Glomerular visceral epithelial cell (primary cell): ENCODE measurements around the gene FBXO41.
"Not testable (repeated sequence)": the region's sequence is repeated elsewhere in the genome, so short reads cannot be mapped to it uniquely, and the experiment has no call there.

Experiments
- DNase-seq: peaks from one replicate; pipeline ENCODE4 v3.0.0-alpha.2; 2016; ENCODE audit errors: extremely low spot score

FBXO41 gene

DNA sequence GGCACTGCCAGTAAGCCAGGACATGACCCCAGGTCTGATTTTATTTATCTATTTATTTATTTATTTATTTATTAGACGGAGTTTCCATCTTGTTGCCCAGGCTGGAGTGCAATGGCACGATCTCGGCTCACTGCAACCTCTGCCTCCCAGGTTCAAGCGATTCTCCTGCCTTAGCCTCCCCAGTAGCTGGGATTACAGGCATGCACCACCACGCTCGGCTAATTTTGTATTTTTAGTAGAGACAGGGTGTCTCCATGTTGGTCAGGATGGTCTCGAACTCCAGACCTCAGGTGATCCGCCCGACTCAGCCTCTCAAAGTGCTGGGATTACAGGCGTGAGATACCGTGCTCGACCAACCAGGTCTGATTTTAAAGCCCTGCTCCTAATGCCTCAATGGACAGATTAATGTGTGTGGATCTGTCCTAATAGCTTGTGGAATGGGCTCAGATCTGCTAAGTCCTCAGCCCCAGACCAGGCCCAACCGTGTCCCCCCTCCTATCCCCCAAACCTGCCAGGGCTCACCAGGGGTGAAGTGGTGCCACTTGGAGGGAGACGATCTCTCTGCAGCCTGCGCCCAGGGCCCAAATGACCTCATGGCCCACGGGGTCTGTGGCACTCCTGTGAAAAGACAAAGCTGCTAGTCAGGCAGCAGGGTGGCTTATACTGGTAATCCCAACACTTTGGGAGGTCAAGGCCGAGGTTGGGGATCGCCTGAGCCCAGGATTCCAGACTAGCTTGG lies 21.4 kb downstream of the FBXO41 start:
- not testable (repeated sequence) for DNase-seq

DNA sequence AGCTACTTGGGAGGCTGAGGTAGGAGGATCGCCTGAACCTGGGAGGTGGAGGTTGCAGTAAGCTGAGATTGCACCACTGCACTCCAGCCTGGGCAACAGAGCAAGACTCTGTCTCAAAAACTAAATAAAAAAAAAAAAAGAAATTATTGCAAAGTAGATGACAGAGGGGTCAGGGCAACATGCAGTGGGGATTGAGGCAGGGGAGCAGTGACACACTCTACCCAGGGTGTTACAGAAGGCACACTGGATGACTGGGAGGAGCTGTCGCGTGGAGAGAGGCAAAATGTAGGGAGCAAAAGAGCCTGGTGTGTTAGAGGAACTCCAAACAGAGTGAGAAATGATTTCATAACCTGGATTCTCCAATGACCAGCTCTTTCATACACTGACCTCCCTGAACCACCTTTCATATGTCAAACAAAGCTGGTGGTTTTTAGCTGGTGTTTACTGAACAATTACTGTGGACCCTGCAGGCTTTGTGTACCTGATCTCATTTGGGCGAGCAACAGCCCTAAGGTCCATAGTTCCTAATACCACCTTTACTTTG lies 22.1 kb downstream of the FBXO41 start:
- DNase-seq, result no peak

DNA sequence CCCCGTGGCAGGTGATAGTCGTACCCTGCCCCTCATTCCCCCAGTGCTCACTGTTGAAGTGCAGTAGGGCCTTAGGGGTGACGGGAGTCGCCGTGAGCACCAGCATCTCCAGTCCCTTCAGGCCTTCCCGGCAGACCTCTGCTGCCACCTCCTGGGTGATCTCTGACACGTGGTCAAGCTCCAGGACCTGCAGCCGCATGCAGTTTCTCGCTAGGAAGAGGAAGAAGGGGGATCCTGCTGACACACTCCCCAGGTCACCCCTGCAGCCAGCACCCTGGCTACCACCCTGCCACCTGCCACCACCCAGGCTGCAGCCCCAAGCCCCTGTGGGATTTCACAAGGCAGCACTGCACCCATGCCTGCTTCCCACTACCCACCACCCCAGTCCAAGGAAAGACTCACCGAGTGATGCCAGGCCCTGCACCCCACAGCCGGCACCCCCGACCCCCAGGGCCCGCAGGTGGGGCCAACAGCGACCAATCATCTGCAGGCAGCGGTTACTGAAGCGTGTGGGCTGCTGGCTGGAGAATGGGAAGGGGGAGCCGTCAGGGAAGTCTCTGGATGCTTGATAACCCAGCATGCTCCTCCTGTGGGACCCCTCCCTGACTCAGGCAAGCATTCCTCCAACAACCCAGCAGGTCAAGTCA lies 23.8 kb downstream of the FBXO41 start:
- DNase-seq, result peak; percentile 34

DNA sequence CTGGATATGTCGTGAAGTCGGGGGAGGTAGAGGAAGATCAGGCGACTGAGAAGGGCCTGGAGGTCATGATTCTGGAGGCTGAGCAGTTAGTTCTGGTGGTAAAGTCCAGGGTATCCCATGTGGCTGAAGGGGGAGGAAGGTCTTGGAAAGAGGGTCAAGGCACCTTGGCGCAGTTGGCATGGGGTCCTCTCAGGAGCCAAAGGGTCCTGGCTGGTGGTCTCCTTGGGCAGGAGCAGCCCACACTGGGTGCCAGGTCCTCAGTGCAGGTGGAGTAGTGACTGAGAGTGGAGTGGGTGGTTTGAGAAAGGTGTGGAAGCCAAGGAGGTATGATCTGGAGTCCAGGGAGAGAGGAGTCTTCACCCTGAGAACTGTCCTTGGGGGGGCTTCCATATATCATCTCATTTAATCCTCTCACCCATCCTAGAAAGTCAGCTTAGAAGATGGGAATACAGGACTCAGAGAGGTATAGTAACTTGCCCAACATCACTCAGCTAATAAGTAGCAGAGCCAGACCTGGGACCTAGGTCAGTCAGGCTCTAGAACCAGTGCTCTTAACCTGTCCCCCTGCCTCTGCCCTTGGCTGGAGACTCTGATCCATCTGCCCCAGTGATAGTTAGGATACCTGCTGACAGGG lies 24.5 kb downstream of the FBXO41 start:
- DNase-seq, result no peak

DNA sequence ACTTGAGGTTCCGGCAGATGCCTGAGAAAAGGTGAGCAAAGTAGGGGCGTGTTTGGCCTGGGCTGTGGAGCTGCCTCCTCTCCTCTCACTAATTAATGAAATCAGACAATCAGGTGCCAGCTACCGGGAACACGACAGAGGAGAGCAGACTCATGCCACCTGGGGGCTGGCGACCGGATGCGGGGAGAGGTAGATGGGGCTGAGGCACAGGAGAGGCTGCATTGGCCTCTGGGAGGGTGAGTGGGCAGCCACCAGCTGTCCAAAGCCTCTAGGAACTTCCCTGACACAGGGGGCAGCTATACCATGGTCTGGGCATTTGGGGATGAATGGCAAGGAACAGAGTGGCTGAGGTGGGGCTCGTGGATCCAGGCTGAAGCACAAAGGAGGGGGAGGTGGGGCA lies 25.0 kb downstream of the FBXO41 start:
- no peak for DNase-seq

DNA sequence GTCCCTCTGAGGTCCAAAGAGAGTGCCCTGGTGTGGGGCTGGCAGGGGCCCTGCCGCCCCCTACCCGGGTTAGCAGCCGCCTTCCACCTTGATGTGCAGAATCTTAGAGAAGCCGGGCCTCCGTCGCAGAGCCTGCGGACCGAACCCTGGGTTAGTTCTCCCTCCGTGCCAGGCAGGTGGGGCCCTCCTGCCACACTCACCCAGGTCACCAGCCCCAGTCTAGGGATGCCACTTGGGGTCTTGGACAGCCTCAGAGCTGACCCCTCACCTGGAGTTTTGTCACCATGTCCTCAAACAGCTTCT lies 25.4 kb downstream of the FBXO41 start:
- no peak for DNase-seq

DNA sequence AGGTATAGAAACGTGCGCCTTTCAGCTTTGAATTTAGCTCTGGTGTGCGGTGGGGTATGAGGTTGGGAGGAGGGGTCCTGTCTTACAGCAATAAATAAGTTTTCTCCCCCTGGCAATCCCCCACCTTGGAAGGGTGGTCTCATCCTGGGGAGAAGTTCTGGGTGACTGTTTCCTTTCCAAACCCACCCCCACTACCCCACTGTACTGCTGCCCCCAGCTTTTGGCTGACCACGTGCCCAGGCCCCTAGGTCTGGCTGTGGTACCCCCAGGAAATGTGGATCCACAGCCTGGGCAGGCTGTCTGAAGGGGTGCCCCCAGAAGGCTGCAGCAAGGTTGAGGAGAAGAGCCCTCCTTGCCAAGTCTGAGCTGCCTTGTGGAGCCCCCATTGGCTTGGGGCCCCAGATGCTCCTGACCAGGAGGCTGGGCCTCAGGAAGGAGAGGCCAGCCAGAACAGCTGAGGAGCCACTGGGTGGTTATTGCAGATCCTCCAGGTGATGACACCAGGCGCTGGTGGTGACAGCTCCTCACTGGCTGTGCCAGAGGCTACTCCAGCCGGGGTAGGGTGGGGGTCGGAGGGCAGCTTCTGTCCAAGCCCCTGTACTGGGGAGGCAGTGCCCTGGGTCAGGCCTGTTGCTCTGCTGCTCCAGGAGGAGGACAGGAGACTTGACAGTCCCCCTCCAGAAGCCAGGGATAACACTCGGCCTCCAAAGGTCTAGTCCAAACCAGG lies 25.9 kb downstream of the FBXO41 start:
- DNase-seq, result no peak

DNA sequence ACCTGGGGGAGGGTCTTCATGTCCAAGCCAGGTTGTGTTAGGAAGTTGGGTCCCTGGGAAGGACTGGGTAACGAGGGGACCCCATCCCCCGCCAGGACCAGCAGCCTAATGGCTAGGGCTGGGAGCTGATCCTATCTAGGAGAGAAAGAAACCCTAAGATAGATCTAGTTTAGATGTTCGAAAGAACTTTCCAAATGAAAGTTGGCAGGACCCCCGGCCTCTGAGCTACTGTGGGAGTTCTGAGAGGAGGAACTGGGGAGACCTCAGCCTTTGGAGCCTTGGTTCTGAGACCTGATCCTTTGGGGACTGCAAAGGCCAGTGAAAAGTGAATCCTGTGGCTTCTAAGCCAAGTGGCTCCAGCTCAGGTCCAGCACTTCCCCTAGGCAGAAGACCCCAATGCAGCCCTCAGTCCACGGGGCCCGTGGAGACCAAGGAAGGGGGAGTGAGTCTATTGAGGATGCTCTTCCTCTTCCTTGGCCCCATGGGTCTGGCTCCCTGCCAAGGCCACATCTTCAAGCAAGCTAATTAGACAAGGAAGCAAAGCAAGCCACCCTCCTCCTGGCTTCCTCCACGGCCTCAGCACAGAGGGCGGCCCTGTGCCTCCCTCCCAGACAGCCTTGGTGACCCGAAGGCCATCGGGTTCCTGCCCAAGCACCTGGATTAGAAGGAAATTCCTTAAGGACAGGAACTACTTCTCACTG lies 26.7 kb downstream of the FBXO41 start:
- DNase-seq, result no peak

DNA sequence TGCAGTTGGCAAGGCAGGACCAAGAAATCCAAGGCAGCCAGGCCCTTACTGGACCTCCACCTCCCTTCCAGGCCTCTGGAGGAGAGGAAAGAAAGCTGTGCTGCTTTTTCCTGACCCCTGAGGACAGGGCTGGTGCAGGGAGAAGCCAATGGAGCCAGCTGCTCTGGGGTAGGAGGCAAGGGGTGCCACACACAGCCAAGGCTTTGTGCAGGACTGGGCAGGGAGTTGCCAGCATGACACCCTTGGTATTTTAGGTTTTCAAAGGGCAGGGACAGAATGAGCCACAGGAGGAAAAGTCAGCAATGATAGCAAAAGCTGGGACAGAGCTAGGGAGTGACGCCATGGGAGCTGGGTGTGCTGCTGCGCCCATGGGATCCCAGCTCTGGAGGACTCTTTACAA lies 27.3 kb downstream of the FBXO41 start:
- DNase-seq, result no peak

DNA sequence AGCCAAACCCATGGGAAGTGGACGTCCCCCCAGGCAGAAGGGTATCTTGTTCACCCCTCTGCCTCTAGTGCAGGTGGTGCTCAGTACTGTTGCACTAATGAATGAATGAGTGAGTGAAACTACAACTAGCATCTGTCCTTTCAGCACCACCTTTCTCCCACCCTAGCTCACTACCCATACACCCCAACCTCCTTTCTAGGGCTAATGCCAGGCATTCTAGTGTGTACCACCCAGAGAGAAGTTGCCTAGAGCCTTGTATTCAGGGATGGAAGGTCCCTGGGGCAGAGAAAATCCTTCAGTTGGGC lies 27.7 kb downstream of the FBXO41 start:
- DNase-seq, result no peak

DNA sequence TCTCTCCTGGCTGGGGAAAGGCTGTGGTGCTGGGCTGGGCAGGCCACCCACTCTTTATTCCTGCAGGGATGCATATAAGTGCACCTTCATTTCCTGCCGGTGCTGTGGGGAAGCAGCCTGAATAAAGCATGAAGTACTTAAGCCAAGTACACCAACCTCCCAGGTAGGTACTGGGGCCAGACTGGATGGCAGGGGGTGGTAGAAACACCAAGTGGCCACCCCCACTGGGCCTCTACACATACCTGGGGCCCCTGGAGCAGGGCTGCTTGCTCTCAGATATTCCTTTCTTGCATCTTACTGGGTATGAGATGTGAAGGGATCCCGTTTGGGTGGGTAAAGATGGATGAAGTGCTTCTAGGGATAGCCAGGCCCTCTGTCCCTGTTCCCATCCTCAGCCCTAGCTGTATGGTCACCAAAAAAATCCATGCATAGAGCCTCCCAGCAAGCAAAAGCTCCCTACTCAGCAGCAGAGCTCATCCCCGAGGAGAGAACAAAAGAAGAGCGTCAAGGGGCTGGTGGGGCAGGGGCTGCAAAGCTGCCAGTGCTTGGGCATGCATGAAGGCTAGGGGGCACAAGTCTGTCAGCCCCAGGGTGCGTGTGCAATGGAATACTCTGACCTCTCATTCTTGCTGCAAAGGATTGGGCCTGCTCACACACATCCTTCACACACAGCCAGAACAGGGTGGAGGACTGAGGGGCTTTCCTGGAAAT lies 28.2 kb downstream of the FBXO41 start:
- DNase-seq, result no peak

DNA sequence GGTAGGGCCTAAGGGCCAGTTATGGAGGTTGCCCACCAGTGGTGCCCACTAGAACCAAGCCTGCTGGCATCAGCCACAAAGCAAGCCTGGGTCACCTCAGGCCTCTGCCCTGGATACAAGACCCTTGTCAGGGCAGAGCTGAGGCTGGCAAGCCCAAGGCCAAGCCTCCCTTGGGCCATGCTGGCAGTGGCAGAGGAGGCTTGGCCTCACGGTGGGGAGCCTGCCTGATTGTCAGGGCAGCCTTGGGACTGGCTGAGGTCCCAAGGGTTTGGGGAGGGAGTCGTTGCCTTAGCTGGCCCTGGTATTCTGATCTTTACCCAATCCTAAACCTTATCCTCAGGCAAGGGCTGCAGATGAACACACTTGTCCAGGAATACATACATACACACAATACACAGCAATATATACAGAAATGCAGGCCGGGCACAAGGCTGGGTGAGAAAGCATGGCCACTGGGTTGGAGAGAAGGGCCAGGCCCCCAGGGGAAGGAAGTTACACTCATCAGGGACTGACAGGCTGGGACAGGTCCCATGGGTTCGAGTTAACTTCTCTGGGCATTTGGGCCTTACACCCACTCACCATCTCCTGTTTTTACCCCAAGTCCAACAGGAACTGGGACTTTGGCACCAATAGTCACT lies 29.2 kb downstream of the FBXO41 start:
- DNase-seq, result no peak

DNA sequence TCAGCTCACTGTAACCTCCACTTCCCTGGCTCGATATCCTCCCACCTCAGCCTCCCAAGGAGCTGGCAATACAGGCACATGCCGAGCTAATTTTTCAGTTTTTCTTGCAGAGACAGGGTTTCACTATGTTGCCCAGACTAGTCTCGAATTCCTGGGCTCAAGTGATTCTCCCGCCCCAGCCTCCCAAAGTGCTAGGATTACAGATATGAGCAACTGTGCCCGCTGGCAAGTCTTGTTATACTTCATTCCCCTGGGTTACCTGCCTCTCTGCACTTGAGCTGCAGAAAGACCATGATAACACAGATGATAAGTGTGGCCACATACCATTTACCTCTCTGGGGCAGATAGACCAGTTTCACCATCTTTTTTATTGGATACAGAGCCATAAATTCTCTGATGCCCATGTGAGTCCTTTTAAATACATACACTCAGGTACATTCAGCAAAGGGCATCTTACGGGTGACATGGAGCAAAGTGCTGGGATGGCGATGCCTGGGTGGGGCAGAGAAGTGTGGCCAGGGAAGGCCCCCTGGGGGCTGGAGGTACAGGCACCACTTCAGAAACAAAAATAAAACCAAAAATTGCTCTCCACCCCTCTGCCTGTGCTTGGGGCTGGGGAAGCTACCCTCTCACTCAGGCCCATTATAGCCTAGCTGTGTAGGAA lies 29.8 kb downstream of the FBXO41 start:
- DNase-seq, result no peak

DNA sequence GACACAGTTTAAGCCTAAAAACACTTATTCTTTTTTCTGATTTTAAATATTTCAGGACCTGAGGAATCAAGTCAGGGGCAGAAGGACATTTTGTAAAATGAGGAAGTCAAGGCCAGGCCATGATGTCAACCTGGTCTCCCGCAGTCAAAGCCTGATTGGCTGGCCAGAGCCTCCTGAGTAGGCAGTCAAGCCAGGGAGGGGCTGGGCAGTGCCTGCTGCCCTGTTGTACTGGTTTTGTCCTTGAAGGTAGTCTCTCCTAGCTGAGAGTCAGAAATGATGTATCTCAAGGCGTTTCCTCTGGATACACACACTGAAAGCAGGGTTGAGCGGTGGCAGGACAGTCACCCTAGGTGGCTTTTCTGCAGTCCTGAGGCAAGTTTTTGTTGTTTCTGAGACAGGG lies 30.4 kb downstream of the FBXO41 start:
- no peak for DNase-seq

DNA sequence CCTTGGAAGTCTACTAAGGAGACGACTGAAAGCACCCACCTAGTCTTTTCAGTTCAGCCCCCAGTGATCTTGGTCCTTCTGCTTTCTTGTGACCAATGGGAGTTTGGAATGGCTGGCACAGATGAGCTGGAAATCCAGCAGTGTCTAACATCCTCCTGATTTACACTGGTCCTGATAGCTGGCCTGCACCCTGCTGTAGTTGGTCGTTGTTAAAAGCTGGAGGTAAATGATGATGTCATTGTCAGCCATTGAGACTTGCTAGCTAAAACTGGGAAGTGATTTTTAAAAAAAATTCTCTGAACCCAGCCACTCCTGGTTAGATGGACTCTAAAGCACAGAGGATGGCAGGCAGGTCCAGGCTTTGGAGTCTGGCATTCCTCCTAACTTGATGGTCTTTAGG lies 30.9 kb downstream of the FBXO41 start:
- DNase-seq, result no peak

DNA sequence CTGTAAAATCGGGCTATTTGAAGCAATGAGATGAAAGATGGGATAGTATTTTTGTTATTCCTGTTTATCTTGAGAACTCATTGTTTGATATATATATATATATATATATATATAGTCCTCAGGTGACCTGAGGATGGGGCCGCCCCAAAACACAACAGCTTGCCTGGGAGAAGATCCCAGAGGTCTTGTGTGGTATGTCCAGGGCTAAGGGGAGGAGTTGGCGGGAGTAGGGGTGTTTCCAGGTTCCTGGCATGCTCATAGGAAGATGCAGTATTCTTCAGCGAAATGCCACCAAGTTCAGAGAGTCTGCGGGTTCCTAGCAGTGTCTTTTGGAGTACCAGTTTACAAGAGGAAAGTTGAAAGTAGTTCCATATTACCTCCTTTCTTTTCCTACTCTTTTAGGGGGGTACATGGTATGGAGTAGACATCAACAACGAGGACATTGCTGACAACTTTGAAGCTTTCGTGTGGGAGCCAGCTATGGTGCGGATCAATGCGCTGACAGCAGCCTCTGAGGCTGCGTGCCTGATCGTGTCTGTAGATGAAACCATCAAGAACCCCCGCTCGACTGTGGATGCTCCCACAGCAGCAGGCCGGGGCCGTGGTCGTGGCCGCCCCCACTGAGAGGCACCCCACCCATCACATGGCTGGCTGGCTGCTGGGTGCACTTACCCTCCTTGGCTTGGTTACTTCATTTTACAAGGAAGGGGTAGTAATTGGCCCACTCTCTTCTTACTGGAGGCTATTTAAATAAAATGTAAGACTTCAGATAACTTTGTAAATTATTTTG lies 31.8 kb downstream of the FBXO41 start:
- DNase-seq, result no peak

DNA sequence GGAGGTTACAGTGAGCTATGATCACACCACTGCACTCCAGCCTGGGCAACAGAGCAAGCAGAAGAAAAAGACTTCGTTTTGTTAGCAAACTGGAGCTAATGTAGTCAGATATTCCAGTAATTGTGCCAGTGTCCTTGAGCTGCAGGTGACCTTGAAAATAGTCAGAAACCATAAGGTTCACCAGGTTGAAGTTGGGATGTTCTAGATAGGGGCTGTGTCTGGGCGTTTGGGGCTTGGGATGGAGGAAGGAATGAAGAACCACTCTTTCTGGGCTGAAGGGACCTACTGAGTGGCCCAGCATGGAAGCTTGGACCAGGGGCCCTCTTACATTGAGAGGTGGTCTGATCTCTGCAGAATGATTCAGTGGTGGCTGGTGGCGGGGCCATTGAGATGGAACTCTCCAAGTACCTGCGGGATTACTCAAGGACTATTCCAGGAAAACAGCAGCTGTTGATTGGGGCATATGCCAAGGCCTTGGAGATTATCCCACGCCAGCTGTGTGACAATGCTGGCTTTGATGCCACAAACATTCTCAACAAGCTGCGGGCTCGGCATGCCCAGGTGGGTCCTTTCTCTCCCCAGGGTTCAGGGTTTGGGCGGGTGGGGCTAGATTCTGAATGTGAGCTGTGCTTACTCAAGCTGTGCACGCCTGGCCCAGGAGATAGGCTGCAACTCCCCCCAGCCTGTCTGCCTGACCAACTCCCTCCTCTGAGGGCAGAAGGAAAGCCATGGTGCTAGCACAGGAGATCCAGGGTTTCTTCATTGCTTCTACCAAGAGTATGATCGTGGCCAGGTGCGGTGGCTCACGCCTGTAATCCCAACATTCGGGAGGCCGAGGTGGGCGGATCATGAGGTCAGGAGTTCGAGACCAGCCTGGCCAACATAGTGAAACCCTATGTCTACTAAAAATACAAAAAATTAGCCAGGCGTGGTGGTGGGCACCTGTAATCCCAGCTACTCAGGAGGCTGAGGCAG lies 33.1 kb downstream of the FBXO41 start:
- DNase-seq, result no peak

DNA sequence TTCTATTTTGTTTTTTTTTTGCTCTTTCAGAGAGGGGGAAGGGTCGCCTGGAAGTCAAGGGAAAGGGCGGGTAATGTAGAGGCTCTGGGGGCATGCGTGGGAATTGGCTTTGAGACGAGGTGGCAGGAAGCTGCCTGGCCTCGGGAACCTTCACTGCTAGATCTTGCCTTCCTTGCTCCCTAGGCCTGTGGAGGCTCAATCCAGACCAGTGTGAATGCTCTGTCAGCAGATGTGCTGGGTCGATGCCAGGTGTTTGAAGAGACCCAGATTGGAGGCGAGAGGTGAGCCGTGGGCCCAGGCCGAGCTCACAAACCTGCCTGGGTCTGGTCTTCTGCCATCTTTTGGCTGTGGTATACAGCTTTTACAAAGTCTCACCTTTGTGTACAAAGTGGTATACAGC lies 34.6 kb downstream of the FBXO41 start:
- no peak for DNase-seq
